H1 (cell line): ENCODE measurements around the gene ETF1. TPM values are rescaled to one million over a fixed set of nuclear protein-coding genes. Genes with fewer than 3 reads are reported as not detected.

ENCODE experiments used
- CHD1 ChIP-seq: IDR thresholded peaks from 2 replicates; pipeline ENCODE4 v1.6.1; 2012; ENCODE audit warnings: low read depth, low read length, improper control_type of control experiment
- EP300 ChIP-seq, 2 experiments: IDR thresholded peaks; 1 replicate in 1 of 2; 2 replicates in 1 of 2; pipeline ENCODE4 v1.6.1; 2011 to 2012; ENCODE audit warnings: low read depth in 2 of 2, low read length in 2 of 2, mild to moderate bottlenecking in 2 of 2, borderline replicate concordance in 1 of 2, inconsistent platforms in 1 of 2, moderate library complexity in 1 of 2
- RXRA ChIP-seq: IDR thresholded peaks from 2 replicates; pipeline ENCODE4 v1.6.1; 2011; ENCODE audit warnings: low read depth, mild to moderate bottlenecking, low read length, moderate library complexity; ENCODE audit not compliant: insufficient read depth
- polyA plus RNA-seq, 7 experiments: library from polyadenylated mRNA; depleted of rRNA in 3 of 7; stranded (reverse) in 5 of 7; unstranded in 2 of 7; fragments of >200 nt in 5 of 7; fragments of 200-250 nt in 2 of 7; gene quantifications; 1 replicate in 5 of 7; 2 replicates in 1 of 7; 4 replicates in 1 of 7; pipeline versions ENCODE4 v1.2.1 to v1.2.3, GENCODE V29; 2011 to 2013; ENCODE audit warnings: missing spikeins in 2 of 7, mixed read lengths in 2 of 7
- total RNA-seq: library from RNA; stranded (reverse); fragmentation: NEBNext Ultra II Directional; extraction: Animal tissue kit (Norgen Biotek cat#: 25700); gene quantifications from 2 replicates; pipeline ENCODE4 v1.2.1, GENCODE V29; 2021
- TF ChIP-seq, protein P1 (sequence below), 3 experiments: IDR thresholded peaks; 1 replicate in 2 of 3; 2 replicates in 1 of 3; pipeline versions ENCODE4 v1.5.1 to v1.6.1; 2011; ENCODE audit warnings: low read length in 3 of 3, mild to moderate bottlenecking in 3 of 3, inconsistent platforms in 2 of 3, low read depth in 1 of 3, moderate library complexity in 1 of 3; ENCODE audit not compliant: insufficient read depth in 1 of 3; ENCODE audit errors: control extremely low read depth in 1 of 3

The ETF1 gene
- total and polyA plus RNA-seq, 2 of the 8 experiments (the other 6 are each of a cell fraction or from before 2014, with no cell fraction given): 50.5 to 168 TPM

DNA sequence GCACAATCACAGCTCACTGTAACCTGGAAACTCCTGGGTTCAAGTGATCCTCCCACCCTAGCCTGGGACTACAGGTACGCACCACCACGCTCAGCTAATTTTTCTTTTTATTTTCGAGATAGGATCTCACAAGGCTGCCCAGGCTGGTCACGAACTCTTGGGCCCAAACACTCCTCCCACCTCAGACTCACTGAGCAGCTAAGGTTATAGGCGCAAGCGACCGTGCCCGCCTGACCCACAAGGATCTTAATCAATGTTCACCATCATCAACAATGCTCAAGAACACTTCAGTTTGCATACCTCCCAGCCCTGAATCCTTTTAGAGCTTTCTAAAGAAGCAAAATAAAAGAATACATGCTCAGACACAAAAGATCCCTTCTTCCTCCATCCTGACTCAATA lies 13.2 kb downstream of the ETF1 start (continued):
- TF ChIP-seq, protein P1, sequence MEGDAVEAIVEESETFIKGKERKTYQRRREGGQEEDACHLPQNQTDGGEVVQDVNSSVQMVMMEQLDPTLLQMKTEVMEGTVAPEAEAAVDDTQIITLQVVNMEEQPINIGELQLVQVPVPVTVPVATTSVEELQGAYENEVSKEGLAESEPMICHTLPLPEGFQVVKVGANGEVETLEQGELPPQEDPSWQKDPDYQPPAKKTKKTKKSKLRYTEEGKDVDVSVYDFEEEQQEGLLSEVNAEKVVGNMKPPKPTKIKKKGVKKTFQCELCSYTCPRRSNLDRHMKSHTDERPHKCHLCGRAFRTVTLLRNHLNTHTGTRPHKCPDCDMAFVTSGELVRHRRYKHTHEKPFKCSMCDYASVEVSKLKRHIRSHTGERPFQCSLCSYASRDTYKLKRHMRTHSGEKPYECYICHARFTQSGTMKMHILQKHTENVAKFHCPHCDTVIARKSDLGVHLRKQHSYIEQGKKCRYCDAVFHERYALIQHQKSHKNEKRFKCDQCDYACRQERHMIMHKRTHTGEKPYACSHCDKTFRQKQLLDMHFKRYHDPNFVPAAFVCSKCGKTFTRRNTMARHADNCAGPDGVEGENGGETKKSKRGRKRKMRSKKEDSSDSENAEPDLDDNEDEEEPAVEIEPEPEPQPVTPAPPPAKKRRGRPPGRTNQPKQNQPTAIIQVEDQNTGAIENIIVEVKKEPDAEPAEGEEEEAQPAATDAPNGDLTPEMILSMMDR (IDR thresholded peaks at IDR 0.05; ENCODE audit: control extremely low read depth in 1 of 3, insufficient read depth in 1 of 3, low read depth in 1 of 3, low read length in 3 of 3): no peak
- no peak for TF ChIP-seq CHD1
- TF ChIP-seq RXRA: no peak
- TF ChIP-seq EP300 (IDR thresholded peaks at IDR 0.05; ENCODE audit: borderline replicate concordance in 1 of 2, low read depth in 2 of 2, low read length in 2 of 2): no peak
- TF ChIP-seq, all 59 proteins: peak for 0
